Natural killer cell (primary cell): ENCODE measurements around the gene CABLES2. TPM values are rescaled to one million over a fixed set of nuclear protein-coding genes. Genes with fewer than 3 reads are reported as not detected.
A peak's percentile ranks its signal among the peaks of the same experiment; 100 is the strongest.

ENCODE experiments used
- ATAC-seq, 3 donors: fragments of 150-1000 bp in 2 of 3; fragments of 200-7000 bp in 1 of 3; cut with Tn5 transposase; 1 replicate in 1 of 3; 2 replicates in 2 of 3; pipeline ENCODE4 v1.10.0; 2021; ENCODE audit warnings: mild to moderate bottlenecking in 2 of 3, moderate library complexity in 2 of 3
- DNase-seq, 2 donors: peaks; one replicate each; pipeline versions ENCODE4 v3.0.0 to v3.0.0-alpha.2; 2013 to 2021; ENCODE audit warnings: mixed read lengths in 1 of 2
- H3K27ac ChIP-seq: one replicate; pipeline ENCODE4 v1.5.1; 2013; ENCODE audit warnings: mild to moderate bottlenecking, low read length
- H3K27me3 ChIP-seq: one replicate; pipeline ENCODE4 v1.6.1; 2013; ENCODE audit warnings: low read length; ENCODE audit not compliant: control insufficient read depth, insufficient read depth
- H3K36me3 ChIP-seq: one replicate; pipeline ENCODE4 v1.6.1; 2013; ENCODE audit warnings: low read length; ENCODE audit not compliant: control insufficient read depth, insufficient read depth
- H3K4me1 ChIP-seq: one replicate; pipeline ENCODE4 v1.6.1; 2013; ENCODE audit warnings: low read length; ENCODE audit not compliant: control insufficient read depth, insufficient read depth
- H3K4me3 ChIP-seq: one replicate; pipeline ENCODE4 v1.5.1; 2013; ENCODE audit warnings: low read length
- H3K9me3 ChIP-seq: one replicate; pipeline ENCODE4 v1.6.1; 2013; ENCODE audit warnings: low read length; ENCODE audit not compliant: control insufficient read depth, insufficient read depth
- H3K27ac Mint-ChIP-seq, 2 donors: one replicate each; pipeline ENCODE4 v1.8.0; 2022; ENCODE audit warnings: mild to moderate bottlenecking in 2 of 2, mixed read lengths in 2 of 2, moderate library complexity in 1 of 2
- H3K27me3 Mint-ChIP-seq, 2 donors: one replicate each; pipeline ENCODE4 v1.8.0; 2022; ENCODE audit warnings: low read depth in 2 of 2, mixed read lengths in 2 of 2
- H3K36me3 Mint-ChIP-seq: one replicate; pipeline ENCODE4 v1.8.0; 2022; ENCODE audit warnings: mixed read lengths
- H3K4me1 Mint-ChIP-seq, 2 donors: one replicate each; pipeline ENCODE4 v1.8.0; 2022; ENCODE audit warnings: mixed read lengths in 2 of 2
- H3K4me3 Mint-ChIP-seq: one replicate; pipeline ENCODE4 v1.8.0; 2022; ENCODE audit warnings: mild to moderate bottlenecking, moderate library complexity, mixed read lengths
- H3K9me3 Mint-ChIP-seq, 2 donors: one replicate each; pipeline ENCODE4 v1.8.0; 2022; ENCODE audit warnings: mixed read lengths in 2 of 2
- WGBS: methylation state at CpG from one replicate; pipeline ENCODE4 v1.1.7; 2013; ENCODE audit warnings: missing lambda C conversion rate; ENCODE audit not compliant: insufficient coverage; 5-methylcytosine and 5-hydroxymethylcytosine counted together
- intact Hi-C: fragments of 100-400 bp; cut with micrococcal nuclease; formaldehyde crosslinking; loops from one replicate; pipeline ENCODE4 v1.14.2; 2022
- total RNA-seq, 4 donors: library from RNA; stranded (reverse); fragments of 120-200 nt in 1 of 4; gene quantifications; one replicate each; pipeline versions ENCODE4 v1.2.3 to v1.2.4, GENCODE V29; 2013 to 2022
- TF ChIP-seq, protein P1 (sequence below): fragments of 200-600 bp; IDR thresholded peaks from one replicate; pipeline ENCODE4 v1.8.0; 2022; ENCODE audit warnings: antibody characterized with exemption

Gene CABLES2
- total RNA-seq, 3 donors from 2014 or later (not counting 1 experiment from before 2014, with no cell fraction given), result 8.0 to 9.3 (median 8.4) TPM

DNA sequence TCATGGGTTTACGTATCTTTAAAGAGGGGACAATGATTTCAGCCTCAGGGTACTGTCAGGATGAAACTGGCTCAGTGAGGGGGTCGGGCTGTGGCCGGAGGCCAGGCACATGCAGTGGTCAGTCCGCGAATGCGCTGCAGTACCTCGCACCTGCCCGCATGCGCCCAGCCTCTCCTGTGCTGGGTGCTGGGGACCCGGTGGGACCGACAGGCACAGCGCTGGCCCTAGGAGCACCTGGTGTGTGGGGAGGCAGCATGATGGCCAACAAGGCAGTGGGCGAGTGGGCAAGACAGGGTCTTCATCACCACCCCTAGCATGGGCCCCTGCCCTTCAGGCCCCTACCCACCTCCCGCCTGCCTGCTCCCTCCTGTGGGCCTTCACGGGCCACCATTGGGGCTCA is 970 bp upstream of the CABLES2 start:
- Mint-ChIP-seq H3K4me3 (peak overlapping the region; percentile 85), H3K9me3 (no peaks in the 10 kb centered on the region), H3K27ac (peak overlapping the region in 1 of 2 donors; percentile 65), H3K36me3 (no peaks in the 10 kb centered on the region), H3K27me3 (no peaks in the 10 kb centered on the region), H3K4me1 (peaks cover 10 to 35% of the 10 kb centered on the region in 2 donors)
- no peak for ATAC-seq
- H3K4me3 ChIP-seq, result no peak overlapping the region
- intact Hi-C loops, result no loop called here
- H3K27me3 ChIP-seq, result no peaks in the 10 kb centered on the region
- no peaks in the 10 kb centered on the region for H3K36me3 ChIP-seq
- no peaks in the 10 kb centered on the region for H3K9me3 ChIP-seq
- 94% methylated on average over 15 of the region's 15 CpGs for WGBS
- peaks cover 39% of the 10 kb centered on the region for H3K4me1 ChIP-seq
- no peak overlapping the region for H3K27ac ChIP-seq
- no peak for DNase-seq
- TF ChIP-seq, protein P1, sequence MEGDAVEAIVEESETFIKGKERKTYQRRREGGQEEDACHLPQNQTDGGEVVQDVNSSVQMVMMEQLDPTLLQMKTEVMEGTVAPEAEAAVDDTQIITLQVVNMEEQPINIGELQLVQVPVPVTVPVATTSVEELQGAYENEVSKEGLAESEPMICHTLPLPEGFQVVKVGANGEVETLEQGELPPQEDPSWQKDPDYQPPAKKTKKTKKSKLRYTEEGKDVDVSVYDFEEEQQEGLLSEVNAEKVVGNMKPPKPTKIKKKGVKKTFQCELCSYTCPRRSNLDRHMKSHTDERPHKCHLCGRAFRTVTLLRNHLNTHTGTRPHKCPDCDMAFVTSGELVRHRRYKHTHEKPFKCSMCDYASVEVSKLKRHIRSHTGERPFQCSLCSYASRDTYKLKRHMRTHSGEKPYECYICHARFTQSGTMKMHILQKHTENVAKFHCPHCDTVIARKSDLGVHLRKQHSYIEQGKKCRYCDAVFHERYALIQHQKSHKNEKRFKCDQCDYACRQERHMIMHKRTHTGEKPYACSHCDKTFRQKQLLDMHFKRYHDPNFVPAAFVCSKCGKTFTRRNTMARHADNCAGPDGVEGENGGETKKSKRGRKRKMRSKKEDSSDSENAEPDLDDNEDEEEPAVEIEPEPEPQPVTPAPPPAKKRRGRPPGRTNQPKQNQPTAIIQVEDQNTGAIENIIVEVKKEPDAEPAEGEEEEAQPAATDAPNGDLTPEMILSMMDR, result no peak

DNA sequence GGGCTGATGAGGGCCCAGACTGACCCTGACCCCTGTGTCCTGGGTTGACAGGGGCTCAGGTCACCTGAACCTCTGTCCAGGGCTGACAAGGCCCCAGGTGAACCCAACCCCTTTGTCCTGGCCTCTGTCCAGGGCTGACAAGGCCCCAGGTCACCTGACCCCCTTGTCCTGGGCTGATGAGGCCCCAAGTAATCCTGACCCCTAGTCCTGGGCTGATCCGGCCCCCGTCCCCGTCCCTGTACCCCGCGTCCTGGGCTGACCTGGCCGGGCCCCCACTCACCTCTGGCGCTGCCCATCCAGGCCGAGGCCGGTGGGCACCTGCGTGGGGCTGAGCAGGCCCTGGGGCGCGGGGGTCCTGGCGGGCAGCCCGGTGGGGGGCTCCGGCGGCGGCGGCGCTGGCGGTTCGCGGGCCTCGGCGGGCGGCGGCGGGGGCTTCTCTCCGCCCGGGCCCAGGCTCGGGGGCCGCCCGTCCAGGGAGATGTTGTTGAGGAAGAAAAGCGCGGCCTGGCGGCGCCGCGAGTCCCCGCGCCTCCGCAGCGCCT is 379 bp downstream of the CABLES2 start:
- intact Hi-C loops, result no loop called here
- Mint-ChIP-seq H3K36me3 (no peaks in the 10 kb centered on the region), H3K27ac (peak overlapping the region in 1 of 2 donors; percentile 84), H3K27me3 (no peaks in the 10 kb centered on the region), H3K9me3 (no peaks in the 10 kb centered on the region), H3K4me3 (peak overlapping the region; percentile 56), H3K4me1 (peaks cover 10 to 35% of the 10 kb centered on the region in 2 donors)
- H3K27ac ChIP-seq, result no peak overlapping the region
- WGBS, result under 1% methylated on average over 42 of the region's 42 CpGs
- DNase-seq, result peak in 1 of 2 donors; percentile 24
- no peak for ATAC-seq
- H3K4me3 ChIP-seq, result peak overlapping the region; percentile 40
- H3K27me3 ChIP-seq, result no peaks in the 10 kb centered on the region
- no peaks in the 10 kb centered on the region for H3K9me3 ChIP-seq
- H3K4me1 ChIP-seq, result peaks cover 39% of the 10 kb centered on the region
- no peaks in the 10 kb centered on the region for H3K36me3 ChIP-seq
- TF ChIP-seq, protein P1, result no peak

DNA sequence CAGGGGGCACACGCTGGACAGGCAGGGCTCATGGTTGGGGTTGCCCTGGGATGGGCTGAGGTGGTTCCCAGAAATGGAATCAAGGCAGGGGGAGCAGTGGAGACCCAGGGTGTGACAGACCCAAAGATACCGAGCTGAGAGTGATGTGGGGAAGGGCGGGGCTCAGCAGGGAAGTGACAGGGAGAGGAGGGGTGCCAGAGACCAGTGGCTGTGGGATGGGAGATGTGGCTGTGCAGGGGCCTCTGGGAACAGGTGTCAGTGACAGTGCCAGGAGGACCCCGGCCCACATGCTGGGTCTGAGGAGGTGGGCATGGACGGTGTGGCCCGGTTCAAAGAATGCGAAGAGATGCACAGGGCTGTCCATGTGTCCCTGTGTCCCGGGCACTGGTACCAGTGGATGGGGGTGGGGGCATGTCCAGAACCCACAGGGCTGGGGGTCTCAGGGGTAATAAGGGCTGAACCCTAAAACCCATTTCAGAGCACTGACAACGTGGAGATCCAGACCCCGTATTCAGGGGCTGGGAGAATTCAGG is 1.0 kb downstream of the CABLES2 start:
- Mint-ChIP-seq H3K4me3 (peak overlapping the region; percentile 80), H3K4me1 (peaks cover 10 to 35% of the 10 kb centered on the region in 2 donors), H3K9me3 (no peaks in the 10 kb centered on the region), H3K27ac (peak overlapping the region; percentile 45 to 83), H3K27me3 (no peaks in the 10 kb centered on the region), H3K36me3 (no peaks in the 10 kb centered on the region)
- Histone ChIP-seq H3K9me3 (no peaks in the 10 kb centered on the region), H3K27me3 (no peaks in the 10 kb centered on the region), H3K36me3 (no peaks in the 10 kb centered on the region), H3K4me3 (peak overlapping the region; percentile 40), H3K4me1 (peaks cover 39% of the 10 kb centered on the region), H3K27ac (no peak overlapping the region)
- TF ChIP-seq, protein P1, result no peak
- ATAC-seq (no peak), DNase-seq (no peak)
- intact Hi-C loops, result no loop called here
- 76% methylated on average over 10 of the region's 10 CpGs for WGBS
